Measurements from ENCODE around the gene PURA.

DNA sequence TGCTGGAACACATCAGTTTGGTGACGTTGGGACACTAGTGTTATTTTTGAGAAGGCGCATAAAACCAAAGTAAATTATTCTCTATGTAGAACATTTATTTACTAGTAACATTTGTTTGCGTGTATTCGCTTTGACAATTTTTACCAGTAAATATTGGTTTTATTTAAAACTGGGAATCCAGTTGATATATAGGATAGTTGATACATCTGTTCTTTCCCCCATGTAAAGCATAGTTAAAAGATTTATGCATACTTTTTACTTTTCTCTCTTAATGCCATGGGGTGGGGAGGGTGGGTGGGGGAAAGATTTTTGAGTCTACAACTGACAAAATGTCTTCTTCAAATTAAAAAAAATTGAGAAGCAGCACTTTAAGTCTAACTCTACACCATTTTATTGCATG lies 11.7 kb downstream of the PURA start, which contains the start of gene IGIP:
- no peak for TF ChIP-seq POLR2A (IDR thresholded peaks at IDR 0.05)
- TF ChIP-seq, protein P1, sequence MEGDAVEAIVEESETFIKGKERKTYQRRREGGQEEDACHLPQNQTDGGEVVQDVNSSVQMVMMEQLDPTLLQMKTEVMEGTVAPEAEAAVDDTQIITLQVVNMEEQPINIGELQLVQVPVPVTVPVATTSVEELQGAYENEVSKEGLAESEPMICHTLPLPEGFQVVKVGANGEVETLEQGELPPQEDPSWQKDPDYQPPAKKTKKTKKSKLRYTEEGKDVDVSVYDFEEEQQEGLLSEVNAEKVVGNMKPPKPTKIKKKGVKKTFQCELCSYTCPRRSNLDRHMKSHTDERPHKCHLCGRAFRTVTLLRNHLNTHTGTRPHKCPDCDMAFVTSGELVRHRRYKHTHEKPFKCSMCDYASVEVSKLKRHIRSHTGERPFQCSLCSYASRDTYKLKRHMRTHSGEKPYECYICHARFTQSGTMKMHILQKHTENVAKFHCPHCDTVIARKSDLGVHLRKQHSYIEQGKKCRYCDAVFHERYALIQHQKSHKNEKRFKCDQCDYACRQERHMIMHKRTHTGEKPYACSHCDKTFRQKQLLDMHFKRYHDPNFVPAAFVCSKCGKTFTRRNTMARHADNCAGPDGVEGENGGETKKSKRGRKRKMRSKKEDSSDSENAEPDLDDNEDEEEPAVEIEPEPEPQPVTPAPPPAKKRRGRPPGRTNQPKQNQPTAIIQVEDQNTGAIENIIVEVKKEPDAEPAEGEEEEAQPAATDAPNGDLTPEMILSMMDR (IDR thresholded peaks at IDR 0.05) = no peak
